GM12872 (cell line): ENCODE measurements around the gene LRG1.

Source experiments
- TF ChIP-seq, protein P1 (sequence below): IDR thresholded peaks from 3 replicates; pipeline ENCODE4 v1.5.1; 2011; ENCODE audit warnings: low read depth, mild to moderate bottlenecking, low read length, moderate library complexity; ENCODE audit not compliant: insufficient read depth

The LRG1 gene

DNA sequence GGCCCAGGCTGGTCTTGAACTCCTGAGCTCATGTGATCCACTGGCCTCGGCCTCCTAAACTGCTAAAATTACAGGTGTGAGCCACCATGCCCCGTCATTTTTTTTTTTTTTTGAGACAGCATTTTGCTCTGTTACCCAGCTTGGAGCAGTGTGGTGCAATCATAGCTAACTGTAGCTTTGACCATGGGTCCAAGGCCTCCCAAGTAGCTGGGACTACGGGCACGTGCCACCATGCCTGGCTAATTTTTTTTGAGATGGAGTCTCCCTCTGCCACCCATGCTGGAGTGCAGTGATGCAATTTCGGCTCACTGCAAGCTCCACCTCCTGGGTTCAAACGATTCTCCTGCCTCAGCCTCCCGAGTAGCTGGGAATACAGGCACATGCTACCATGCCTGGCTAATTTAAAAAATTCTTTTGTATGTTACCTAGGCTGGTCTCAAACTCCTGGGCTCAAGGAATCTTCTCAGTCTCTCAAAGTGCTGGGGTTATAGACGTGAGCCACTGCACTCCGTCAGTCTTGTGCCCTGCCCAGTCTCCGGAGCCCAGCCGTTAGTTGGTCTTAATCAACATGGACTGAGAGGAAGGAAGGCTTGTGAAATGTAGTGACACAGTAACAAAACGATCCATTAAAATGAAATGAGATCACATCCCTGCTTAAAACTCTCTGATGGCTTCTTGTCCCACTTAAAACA lies 1.4 kb upstream of the LRG1 start:
- TF ChIP-seq, protein P1, sequence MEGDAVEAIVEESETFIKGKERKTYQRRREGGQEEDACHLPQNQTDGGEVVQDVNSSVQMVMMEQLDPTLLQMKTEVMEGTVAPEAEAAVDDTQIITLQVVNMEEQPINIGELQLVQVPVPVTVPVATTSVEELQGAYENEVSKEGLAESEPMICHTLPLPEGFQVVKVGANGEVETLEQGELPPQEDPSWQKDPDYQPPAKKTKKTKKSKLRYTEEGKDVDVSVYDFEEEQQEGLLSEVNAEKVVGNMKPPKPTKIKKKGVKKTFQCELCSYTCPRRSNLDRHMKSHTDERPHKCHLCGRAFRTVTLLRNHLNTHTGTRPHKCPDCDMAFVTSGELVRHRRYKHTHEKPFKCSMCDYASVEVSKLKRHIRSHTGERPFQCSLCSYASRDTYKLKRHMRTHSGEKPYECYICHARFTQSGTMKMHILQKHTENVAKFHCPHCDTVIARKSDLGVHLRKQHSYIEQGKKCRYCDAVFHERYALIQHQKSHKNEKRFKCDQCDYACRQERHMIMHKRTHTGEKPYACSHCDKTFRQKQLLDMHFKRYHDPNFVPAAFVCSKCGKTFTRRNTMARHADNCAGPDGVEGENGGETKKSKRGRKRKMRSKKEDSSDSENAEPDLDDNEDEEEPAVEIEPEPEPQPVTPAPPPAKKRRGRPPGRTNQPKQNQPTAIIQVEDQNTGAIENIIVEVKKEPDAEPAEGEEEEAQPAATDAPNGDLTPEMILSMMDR: no peak

DNA sequence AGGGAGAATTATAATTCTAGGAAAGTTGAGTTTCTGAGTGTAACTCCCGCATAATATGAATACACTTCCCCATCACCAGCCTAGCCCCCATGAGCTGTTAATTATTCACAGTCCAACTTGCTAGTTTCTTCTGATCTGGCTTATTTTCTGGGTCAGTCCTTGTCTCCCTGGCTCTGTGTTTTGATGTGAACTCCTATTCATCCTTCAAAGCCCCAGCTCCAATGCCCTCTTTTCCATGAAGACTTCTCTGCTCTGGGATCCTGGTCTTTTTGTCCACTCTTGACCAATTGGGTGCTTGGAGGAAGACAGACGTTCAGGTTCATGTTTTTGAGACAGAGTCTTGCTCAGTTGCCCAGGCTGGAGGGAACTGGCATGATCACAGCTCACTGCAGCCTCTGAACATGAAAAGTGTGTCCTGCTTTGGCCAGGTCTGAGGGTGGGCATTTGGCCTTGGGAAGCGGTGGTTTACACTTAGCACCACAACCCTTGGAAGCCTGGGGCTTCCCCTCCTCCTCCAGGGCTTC lies 605 bp downstream of the LRG1 start:
- TF ChIP-seq, protein P1: no peak

GRCh38 chr19:4538601-4538954 lies 1.3 kb downstream of the LRG1 start:
- TF ChIP-seq, protein P1: no peak

- TF ChIP-seq, protein P1: no peak
Observed at GRCh38 chr19:4537953-4538600, 1.8 kb downstream of the LRG1 start.

- TF ChIP-seq, protein P1: no peak
Observed at GRCh38 chr19:4536798-4537197, 3.0 kb downstream of the LRG1 start.

GRCh38 chr19:4534836-4535658 lies 4.8 kb downstream of the LRG1 start, which contains the start of gene PLIN5:
Gene PLIN5, minus strand, starts transcription at chr19:4535224. Its CDS starts 1,150 bp downstream, at chr19:4534074.
- TF ChIP-seq, protein P1: no peak

GRCh38 chr19:4533835-4534424 lies 5.9 kb downstream of the LRG1 start:
- TF ChIP-seq, protein P1: no peak
